HG03039 (cell line): Measurements from ENCODE around the gene IKZF4.
"Not testable (repeated sequence)": the region's sequence is repeated elsewhere in the genome, so short reads cannot be mapped to it uniquely, and the experiment has no call there.

ENCODE experiments used
- ATAC-seq: cut with Tn5 transposase; IDR thresholded peaks from one replicate; pipeline ENCODE4 v1.9.1; 2021; ENCODE audit warnings: mild to moderate bottlenecking, moderate library complexity; ENCODE audit not compliant: unreplicated experiment

IKZF4 gene

GRCh38 chr12:55997535-55997859, 23.3 kb upstream of the IKZF4 start:
- ATAC-seq = no peak

- ATAC-seq = not testable (repeated sequence)
Observed at GRCh38 chr12:55999522-55999921, 21.3 kb upstream of the IKZF4 start.

DNA sequence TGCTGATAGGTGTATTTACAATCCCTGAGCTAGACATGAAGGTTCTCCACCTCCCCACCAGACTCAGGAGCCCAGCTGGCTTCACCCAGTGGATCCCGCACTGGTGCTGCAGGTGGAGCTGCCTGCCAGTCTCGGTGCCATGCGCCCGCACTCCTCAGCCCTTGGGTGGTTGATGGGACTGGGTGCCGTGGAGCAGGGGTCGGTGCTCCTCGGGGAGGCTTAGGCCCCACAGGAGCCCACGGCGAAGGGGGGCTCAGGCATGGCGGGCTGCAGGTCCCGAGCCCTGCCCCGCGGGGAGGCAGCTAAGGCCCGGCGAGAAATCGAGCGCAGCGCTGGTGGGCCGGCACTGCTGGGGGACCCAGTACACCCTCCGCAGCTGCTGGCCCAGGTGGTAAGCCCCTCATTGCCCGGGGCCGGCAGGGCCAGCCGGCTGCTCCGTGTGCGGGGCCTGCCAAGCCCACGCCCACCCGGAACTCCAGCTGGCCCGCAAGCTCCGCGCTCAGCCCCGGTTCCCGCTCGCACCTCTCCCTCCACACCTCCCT, 20.8 kb upstream of the IKZF4 start:
- not testable (repeated sequence) for ATAC-seq

DNA sequence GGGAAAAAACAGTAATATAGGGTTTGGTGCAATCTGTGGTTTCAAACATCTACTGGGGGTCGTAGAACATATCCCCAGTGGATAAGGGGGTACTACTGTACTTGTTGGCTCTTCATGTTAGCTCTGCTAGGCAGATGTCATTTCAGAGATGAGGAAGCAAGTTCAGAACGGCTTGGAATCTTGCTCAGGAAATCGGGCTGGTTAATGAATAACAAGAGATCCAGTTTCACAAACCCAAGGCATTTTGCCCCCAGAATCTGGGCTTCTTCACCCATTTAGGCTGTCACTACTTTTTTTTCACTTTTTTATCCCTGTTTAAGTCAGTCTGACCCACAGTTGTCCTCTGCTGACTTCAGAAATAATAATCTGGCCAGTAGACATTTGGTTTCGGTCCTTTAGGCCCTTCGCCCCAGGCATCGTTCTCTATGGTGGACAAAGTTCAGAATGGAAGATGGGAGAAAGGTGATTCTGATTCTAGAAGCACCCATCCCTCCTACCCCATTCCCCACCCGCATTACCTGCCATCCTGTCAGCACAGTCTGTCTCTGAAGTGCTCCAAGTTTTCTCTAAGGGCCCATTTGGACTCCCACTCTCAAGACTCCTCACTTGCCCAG, 19.2 kb upstream of the IKZF4 start:
- ATAC-seq = no peak

- ATAC-seq = not testable (repeated sequence)
Observed at GRCh38 chr12:56003376-56003775, 17.5 kb upstream of the IKZF4 start.

DNA sequence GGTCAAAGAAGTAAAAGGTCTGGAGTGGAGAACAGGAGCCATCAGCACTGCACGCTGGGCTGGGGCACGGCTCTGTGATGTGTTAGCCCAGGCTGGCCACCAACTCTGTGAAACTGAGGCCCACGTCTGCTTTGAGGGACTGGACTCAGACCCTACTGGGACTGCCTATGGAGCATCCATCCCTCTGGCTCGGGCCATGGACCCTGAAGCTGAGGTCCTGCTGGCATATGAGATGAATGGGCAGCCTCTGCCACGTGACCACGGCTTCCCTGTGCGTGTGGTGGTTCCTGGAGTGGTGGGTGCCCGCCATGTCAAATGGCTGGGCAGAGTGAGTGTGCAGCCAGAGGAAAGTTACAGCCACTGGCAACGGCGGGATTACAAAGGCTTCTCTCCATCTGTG, 16.6 kb upstream of the IKZF4 start:
- no peak for ATAC-seq

DNA sequence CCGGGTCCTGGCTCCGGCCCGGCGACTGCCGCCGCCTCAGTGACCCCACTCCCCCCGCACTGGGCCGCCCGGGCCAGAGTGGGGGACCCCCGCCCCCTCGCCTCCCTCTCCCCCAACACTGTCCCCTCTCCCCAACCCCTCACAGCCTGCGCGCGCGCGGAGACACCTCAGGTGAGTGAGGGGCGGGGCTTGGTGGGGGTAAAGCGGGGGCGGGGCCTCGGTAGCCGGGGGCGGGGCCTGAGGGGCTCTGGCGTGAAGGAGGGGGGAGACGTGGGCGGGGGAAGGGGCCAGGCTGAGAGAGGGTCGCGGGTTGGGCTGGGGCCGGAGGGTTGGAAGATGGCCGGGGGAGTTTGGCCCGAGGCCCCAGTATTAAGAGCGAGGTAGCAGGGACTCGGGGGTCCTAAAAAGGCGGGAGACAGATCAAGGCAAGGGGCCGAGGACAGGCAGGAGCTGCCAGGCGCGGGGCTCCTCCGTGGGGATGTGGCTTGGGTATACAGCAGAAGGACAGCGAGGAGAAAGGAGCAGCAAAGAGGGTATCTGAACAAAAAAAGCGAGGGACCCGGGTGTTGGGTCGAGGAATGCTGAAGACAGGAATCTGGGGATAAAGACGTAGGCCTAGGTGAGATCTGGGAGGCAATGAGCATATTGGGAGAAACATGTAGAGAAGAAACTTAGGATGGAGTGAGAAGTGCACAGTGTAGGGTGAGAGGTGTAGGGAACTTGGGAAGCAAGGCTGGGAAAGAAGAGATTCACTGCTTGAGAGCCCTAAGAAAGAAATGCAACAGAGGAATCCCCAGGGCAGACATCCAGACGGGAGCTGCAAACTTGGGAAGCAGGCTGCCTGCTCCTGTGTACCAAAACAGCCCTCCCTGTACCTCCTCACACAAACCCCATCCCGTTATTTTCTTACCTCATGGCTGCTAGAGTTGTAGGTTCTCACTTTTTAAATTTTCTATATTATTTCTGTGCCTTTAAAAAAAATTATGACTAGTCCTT, 13.0 kb upstream of the IKZF4 start:
- no peak for ATAC-seq

- no peak for ATAC-seq
Observed at GRCh38 chr12:56010111-56010570, 10.7 kb upstream of the IKZF4 start.

GRCh38 chr12:56011509-56012090, 9.2 kb upstream of the IKZF4 start:
- ATAC-seq = no peak

DNA sequence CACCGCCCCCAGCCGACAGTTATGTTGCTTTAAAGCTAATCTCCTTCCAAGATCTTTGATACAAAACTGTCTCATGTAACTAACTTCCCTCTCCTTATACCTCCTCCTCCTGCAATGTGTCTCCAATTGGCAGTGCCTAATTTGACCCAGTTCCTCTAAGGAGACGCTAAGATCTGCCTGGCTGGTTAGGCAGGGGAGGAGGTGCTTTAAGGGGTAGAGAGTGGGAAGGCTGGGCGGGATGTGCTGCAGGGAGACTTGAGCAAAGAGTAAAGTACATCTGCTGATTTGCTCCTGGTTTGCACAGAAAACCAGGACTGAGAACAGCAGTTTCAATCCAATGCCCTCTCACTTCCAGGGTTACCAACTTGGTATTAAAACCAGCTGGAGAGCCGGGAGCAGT, 7.4 kb upstream of the IKZF4 start:
- ATAC-seq = no peak

GRCh38 chr12:56014205-56014604, 6.6 kb upstream of the IKZF4 start:
- no peak for ATAC-seq

GRCh38 chr12:56017181-56017580, 3.7 kb upstream of the IKZF4 start:
- ATAC-seq = no peak

GRCh38 chr12:56018356-56018755, 2.5 kb upstream of the IKZF4 start:
- no peak for ATAC-seq

DNA sequence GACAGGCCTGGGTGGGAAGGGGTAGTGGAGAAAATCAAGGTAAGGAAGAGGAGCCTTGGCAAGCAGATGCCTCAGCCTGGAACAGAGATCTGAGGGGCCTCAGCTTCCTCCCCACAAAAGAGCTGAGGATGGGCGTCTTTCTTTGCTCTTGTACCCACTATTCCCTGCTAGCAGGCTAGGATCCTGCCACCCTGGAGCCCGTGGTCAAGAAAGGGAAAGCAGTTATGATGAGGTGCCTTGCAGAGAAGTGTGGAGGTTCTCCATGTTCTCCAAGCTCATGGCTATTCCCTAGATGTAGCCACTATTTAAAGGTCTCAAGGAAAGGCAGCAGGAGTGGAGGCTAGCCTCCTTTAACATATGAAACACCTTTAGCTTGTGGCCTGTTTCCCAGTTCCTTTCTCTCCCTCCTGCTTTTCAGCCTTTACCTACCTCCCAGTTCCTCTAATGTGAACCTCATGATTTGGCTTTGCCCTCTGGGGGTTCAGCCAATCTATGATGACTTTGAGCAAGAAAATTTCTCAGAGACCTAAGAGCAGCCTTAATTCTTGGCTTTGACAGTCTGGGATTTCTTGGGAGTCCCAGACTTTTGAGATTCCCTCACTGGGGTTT, 1.1 kb downstream of the IKZF4 start:
- no peak for ATAC-seq

DNA sequence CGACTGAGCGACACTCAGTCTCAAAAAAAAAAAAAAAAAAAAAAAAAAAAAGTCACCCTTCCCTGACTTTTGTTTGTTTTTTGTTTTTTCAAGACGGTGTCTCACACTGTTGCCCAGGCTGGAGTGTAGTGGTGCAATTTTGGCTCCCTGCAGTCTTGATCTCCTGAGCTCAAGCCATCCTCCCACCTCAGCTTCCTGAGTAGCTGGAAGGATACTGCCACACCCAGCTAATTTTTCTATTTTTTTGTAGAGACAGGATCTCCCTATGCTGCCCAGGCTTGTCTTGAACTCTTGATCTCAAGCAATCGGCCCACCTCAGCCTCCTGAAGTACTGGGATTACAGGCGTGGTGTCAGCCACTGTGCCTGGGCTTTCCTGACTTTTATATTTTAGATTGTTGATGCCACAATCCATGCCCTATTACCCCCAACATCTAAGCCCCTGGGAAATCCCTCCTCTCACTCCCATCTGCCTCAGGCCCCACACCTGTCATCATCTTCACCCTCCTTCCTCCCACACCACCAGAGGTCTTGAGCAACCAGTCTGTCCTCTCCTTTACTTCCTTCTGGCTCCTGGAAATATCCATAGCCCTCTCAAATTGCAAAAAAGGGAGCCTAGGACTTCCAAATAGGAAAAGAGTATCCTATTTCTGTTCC, 7.8 kb downstream of the IKZF4 start:
- ATAC-seq = no peak

GRCh38 chr12:56029166-56029519, 8.3 kb downstream of the IKZF4 start:
- no peak for ATAC-seq

DNA sequence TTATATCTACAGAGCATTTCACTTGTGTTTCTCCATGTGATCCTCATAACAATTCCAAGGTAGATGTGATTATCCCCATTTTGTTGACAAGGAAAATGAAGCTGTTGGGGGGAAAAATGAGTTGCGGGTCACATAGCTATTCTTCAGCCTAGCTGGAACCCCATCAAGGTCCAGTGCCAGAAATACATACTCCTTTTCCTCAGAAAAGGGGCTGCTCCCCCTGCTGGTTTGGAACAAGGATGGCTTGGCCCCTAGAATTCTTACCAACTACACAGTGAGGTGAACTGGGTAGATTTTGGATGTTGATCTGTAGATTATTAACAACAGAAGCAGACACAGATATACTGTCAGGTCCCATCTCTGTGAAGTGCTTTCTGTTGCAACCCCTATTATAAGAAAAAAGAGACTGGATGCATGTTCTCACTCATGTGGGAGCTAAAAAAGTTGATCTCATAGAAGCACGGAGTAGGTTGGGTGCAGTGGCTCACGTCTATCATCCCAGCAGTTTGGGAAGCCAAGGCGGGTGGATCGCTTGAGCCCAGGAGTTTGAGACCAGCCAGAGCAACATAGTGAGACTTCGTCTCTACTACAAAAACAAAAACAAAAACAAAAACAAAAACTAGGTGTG, 8.9 kb downstream of the IKZF4 start:
- ATAC-seq = no peak

DNA sequence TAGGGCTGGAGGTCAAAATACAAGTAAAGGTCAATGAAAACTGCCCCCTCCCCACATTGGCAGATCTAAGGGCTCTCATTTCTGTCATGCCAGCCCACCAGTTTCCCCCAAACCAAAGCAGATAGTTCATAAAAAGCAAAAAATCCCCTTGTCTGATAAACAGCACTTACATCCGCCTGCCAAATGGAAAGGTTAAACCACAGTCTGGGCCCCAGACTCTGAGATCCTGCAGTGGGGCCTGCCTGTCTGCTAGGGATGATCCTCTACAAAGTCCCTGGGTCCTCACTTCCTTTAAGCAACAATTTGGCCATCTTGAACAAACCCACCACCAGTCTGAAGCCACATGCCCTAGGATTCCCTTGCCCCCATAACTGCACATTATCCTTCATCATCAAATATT, 11.1 kb downstream of the IKZF4 start:
- no peak for ATAC-seq

- no peak for ATAC-seq
Observed at GRCh38 chr12:56034586-56035332, 13.9 kb downstream of the IKZF4 start.

- no peak for ATAC-seq
Observed at GRCh38 chr12:56037161-56037560, 16.3 kb downstream of the IKZF4 start.
